ENCODE results near the gene DUSP11. TPM values are rescaled to one million over a fixed set of nuclear protein-coding genes. Genes with fewer than 3 reads are reported as not detected.

Gene DUSP11
- polyA plus RNA-seq, 1 experiment: 45.2 TPM

DNA sequence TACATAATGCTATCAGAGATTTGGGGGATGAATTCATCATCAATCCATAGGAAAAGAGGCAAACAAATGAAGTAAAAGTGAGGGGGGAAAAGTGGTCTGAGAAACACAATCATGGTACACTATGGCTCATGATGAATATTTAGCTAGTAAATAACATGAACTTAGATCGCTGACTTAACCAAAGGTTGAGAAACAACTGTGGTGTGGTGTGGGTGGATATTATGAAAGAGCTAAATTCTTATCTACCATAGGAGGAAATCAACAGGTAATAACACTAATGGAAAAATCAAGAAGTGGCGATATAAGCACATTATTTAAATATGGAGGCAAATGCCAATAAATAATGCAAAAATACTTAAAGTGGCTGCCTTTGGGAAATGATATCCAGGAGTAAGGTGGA lies 30.6 kb downstream of the DUSP11 start:
- Histone ChIP-seq H3K4me3 (ENCODE audit: low read depth, low read length) (no peak overlapping the region), H3K27me3 (ENCODE audit: control insufficient read depth, insufficient read depth, low read length) (no peaks in the 10 kb centered on the region), H3K27ac (ENCODE audit: low read depth, low read length) (no peak overlapping the region), H3K9me3 (ENCODE audit: control insufficient read depth, insufficient read depth, low read length) (no peaks in the 10 kb centered on the region; the same call in 1 of the 2 replicates)
- POLR2A ChIA-PET: interaction anchor here (0.6 kb wide), 2 partner anchors 20 to 149 kb away, joined by 3 to 4 read pairs; no protein-coding TSS in a partner anchor
- no peak for DNase-seq (ENCODE audit: low read depth, low spot score)
- CTCF ChIA-PET: no interaction called here
- TF ChIP-seq, protein P1, sequence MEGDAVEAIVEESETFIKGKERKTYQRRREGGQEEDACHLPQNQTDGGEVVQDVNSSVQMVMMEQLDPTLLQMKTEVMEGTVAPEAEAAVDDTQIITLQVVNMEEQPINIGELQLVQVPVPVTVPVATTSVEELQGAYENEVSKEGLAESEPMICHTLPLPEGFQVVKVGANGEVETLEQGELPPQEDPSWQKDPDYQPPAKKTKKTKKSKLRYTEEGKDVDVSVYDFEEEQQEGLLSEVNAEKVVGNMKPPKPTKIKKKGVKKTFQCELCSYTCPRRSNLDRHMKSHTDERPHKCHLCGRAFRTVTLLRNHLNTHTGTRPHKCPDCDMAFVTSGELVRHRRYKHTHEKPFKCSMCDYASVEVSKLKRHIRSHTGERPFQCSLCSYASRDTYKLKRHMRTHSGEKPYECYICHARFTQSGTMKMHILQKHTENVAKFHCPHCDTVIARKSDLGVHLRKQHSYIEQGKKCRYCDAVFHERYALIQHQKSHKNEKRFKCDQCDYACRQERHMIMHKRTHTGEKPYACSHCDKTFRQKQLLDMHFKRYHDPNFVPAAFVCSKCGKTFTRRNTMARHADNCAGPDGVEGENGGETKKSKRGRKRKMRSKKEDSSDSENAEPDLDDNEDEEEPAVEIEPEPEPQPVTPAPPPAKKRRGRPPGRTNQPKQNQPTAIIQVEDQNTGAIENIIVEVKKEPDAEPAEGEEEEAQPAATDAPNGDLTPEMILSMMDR (IDR thresholded peaks at IDR 0.05; ENCODE audit: low read depth, low read length): no peak

DNA sequence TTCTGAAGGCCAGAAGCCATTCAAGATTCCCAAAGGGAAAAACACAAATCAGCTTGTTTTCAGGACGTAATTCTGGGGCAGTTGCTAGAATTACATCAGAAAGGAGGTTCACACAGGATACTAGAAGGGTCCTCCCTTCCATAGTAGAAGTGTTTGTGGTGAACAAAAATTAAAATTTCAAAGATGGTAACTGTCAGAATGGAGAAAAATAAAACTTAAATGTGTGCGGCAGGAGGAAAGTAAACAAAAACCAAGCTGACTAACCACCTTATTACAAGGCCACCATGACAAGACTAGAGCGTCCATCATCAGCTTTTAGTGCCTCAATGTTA lies 33.1 kb downstream of the DUSP11 start:
- Histone ChIP-seq H3K27ac (ENCODE audit: low read depth, low read length) (no peak overlapping the region), H3K9me3 (ENCODE audit: control insufficient read depth, insufficient read depth, low read length) (no peaks in the 10 kb centered on the region), H3K27me3 (ENCODE audit: control insufficient read depth, insufficient read depth, low read length) (no peaks in the 10 kb centered on the region), H3K4me3 (ENCODE audit: low read depth, low read length) (no peak overlapping the region)
- no peak for DNase-seq (ENCODE audit: low read depth, low spot score)
- TF ChIP-seq, protein P1 (IDR thresholded peaks at IDR 0.05; ENCODE audit: low read depth, low read length): no peak
- POLR2A ChIA-PET: interaction anchor here (1.6 kb wide), 1 partner anchor 9 kb away, joined by 5 read pairs; the partner anchor contains the start of gene TPRKB
- CTCF ChIA-PET: no interaction called here

DNA sequence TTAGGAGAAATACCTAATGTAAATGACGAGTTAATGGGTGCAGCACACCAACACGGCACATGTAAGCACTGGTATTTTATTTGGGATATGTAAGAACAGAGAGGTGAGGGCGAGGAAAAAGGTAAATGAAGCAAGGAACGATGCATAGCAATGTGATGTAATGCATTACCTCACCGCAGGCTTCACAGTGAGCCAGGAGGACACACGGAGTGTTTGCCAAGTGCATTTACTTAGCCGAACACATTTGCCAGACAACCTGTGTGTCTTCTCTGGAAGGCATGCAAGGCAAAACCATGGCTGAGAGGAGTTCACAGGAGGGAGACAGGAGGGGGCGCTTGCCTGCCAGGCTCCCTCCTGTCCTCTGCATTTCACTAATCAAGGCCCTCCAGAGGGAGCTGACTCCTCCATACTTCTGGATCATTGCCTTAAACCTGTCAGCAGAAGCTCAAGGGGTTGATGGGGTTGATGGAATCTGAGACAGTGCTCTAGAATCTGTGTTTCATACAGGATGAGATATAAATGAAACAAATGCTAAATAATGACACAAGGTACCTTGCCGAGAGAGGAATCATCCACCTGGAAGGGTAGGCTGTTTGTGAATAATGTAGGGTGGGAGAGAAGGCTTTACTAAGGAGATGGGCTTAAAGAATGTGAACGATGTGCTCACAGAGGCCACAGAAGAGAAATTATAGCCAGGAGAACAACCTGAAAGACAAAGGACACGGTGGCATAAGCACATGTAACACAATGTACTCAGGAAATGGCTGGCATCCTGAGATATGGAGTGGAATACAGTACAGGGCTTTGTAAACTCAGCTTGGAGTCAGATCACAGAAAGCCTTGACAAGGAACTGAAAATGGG lies 33.7 kb downstream of the DUSP11 start:
- POLR2A ChIA-PET: interaction anchor here (1.6 kb wide), 1 partner anchor 9 kb away, joined by 5 read pairs; the partner anchor contains the start of gene TPRKB
- CTCF ChIA-PET: no interaction called here
- DNase-seq (ENCODE audit: low read depth, low spot score): no peak
- H3K27ac ChIP-seq (ENCODE audit: low read depth, low read length): no peak overlapping the region
- no peak overlapping the region for H3K4me3 ChIP-seq (ENCODE audit: low read depth, low read length)
- no peaks in the 10 kb centered on the region for H3K9me3 ChIP-seq (ENCODE audit: control insufficient read depth, insufficient read depth, low read length)
- H3K27me3 ChIP-seq (ENCODE audit: control insufficient read depth, insufficient read depth, low read length): no peaks in the 10 kb centered on the region
- TF ChIP-seq, protein P1 (IDR thresholded peaks at IDR 0.05; ENCODE audit: low read depth, low read length): no peak

DNA sequence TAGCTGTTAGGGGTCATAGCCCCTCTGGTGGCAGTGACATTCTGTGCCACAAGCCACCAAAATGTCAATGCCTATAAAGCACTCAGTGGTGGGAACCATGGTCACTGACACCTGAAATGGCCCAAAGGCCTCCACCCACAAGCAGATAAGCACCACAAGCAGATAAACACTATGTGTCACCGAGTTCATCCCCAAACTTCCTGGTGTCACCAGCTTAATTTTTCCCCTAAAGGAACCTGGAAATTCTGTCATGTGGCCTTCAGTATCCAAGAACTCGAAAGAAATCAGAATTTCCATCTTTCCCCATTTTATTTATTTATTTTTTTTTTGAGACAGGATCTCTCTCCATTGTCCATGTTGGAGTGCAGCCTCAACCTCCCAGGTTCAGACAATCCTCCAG lies 39.1 kb downstream of the DUSP11 start:
- Histone ChIP-seq H3K27me3 (ENCODE audit: control insufficient read depth, insufficient read depth, low read length) (no peaks in the 10 kb centered on the region), H3K27ac (ENCODE audit: low read depth, low read length) (no peak overlapping the region), H3K4me3 (ENCODE audit: low read depth, low read length) (no peak overlapping the region), H3K9me3 (ENCODE audit: control insufficient read depth, insufficient read depth, low read length) (peaks cover 3% of the 10 kb centered on the region; the same call in 1 of the 2 replicates)
- DNase-seq (ENCODE audit: low read depth, low spot score): no peak
- TF ChIP-seq, protein P1 (IDR thresholded peaks at IDR 0.05; ENCODE audit: low read depth, low read length): no peak
- CTCF ChIA-PET: no interaction called here
- POLR2A ChIA-PET: no interaction called here

DNA sequence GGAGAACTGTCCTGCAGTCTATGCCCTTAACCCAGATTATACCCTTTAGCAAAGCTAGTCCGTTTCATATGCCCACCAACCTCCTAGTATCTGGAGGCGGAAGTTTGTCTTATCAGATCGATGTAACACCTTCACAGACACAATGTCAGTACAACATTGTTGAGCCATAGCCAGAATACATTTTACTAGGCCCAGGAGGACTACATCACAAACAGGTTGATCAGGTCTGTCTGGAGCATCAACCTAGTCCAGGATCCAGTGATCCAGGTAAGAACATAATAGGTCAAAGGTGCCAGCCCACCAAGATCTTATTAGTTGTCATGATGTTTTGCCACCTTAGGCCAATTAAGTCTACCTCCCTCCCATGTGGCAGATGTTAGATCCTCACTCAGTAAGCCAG lies 40.8 kb downstream of the DUSP11 start:
- CTCF ChIA-PET: no interaction called here
- H3K4me3 ChIP-seq (ENCODE audit: low read depth, low read length): no peak overlapping the region
- POLR2A ChIA-PET: no interaction called here
- no peak for DNase-seq (ENCODE audit: low read depth, low spot score)
- no peak overlapping the region for H3K27ac ChIP-seq (ENCODE audit: low read depth, low read length)
- TF ChIP-seq, protein P1 (IDR thresholded peaks at IDR 0.05; ENCODE audit: low read depth, low read length): no peak
- H3K9me3 ChIP-seq (ENCODE audit: control insufficient read depth, insufficient read depth, low read length): peaks cover 3% of the 10 kb centered on the region; the same call in 1 of the 2 replicates
- H3K27me3 ChIP-seq (ENCODE audit: control insufficient read depth, insufficient read depth, low read length): no peaks in the 10 kb centered on the region
